Skeletal muscle tissue (tissue), 4 donors: ENCODE data around the gene GATA5. TPM values are rescaled to one million over a fixed set of nuclear protein-coding genes. Genes with fewer than 3 reads are reported as not detected.
"Not testable (repeated sequence)": the region's sequence is repeated elsewhere in the genome, so short reads cannot be mapped to it uniquely, and the experiment has no call there.

Source experiments
- H3K27ac ChIP-seq: one replicate; pipeline ENCODE4 v1.7.0; 2013; ENCODE audit warnings: mild to moderate bottlenecking, low read depth, low read length, inconsistent platforms
- H3K27me3 ChIP-seq, 3 donors: one replicate each; pipeline ENCODE4 v1.7.0; 2013; ENCODE audit warnings: low read length in 3 of 3; ENCODE audit not compliant: control insufficient read depth in 3 of 3, insufficient read depth in 3 of 3
- H3K36me3 ChIP-seq, 3 donors: one replicate each; pipeline ENCODE4 v1.7.0; 2013; ENCODE audit warnings: low read length in 3 of 3; ENCODE audit not compliant: control insufficient read depth in 3 of 3, insufficient read depth in 3 of 3
- H3K4me1 ChIP-seq, 3 donors: one replicate each; pipeline ENCODE4 v1.7.0; 2013; ENCODE audit warnings: low read length in 3 of 3, mild to moderate bottlenecking in 3 of 3; ENCODE audit not compliant: control insufficient read depth in 3 of 3, insufficient read depth in 3 of 3
- H3K4me3 ChIP-seq, 3 donors: one replicate each; pipeline ENCODE4 v1.7.0; 2013; ENCODE audit warnings: low read length in 3 of 3
- H3K9ac ChIP-seq, 3 donors: one replicate each; pipeline ENCODE4 v1.7.0; 2013; ENCODE audit warnings: low read length in 3 of 3, mild to moderate bottlenecking in 3 of 3, moderate library complexity in 2 of 3, low read depth in 1 of 3
- H3K9me3 ChIP-seq, 3 donors: one replicate each; pipeline ENCODE4 v1.7.0; 2013; ENCODE audit warnings: low read length in 3 of 3; ENCODE audit not compliant: control insufficient read depth in 3 of 3
- total RNA-seq: library from RNA; depleted of rRNA; stranded (reverse); fragments of >200 nt; gene quantifications from one replicate; pipeline ENCODE4 v1.2.3, GENCODE V29; 2014
- donor health status: Osteomylitis.

GATA5 gene
- total RNA-seq, 1 donor from 2014 or later: 0.52 TPM

GRCh38 chr20:62427172-62428001 lies 48.4 kb downstream of the GATA5 start, which contains the start of gene RBBP8NL:
Gene RBBP8NL, minus strand, starts transcription at chr20:62427539. Its CDS starts 7,892 bp downstream, at chr20:62419647.
- H3K4me1 ChIP-seq: no peaks in the 10 kb centered on the region
- H3K9me3 ChIP-seq: no peaks in the 10 kb centered on the region
- no peak within 1 kb of the TSS for H3K4me3 ChIP-seq
- H3K27ac ChIP-seq: no peak within 1 kb of the TSS
- no peaks in the 10 kb centered on the region for H3K36me3 ChIP-seq
- no peak within 1 kb of the TSS for H3K9ac ChIP-seq
- H3K27me3 ChIP-seq: peaks cover 22 to 61% (median 56%) of the 10 kb centered on the region in 3 donors

- Histone ChIP-seq H3K4me3 (no peak overlapping the region), H3K36me3 (no peaks in the 10 kb centered on the region), H3K9ac (no peak overlapping the region), H3K27me3 (peaks cover 22 to 62% (median 52%) of the 10 kb centered on the region in 3 donors), H3K4me1 (no peaks in the 10 kb centered on the region), H3K27ac (no peak overlapping the region), H3K9me3 (no peaks in the 10 kb centered on the region)
Observed at GRCh38 chr20:62426699-62427131, 49.1 kb downstream of the GATA5 start.

GRCh38 chr20:62426059-62426348 lies 49.8 kb downstream of the GATA5 start:
- not testable (repeated sequence) for H3K27ac ChIP-seq, H3K36me3 ChIP-seq, H3K9ac ChIP-seq, H3K4me3 ChIP-seq, H3K9me3 ChIP-seq, H3K4me1 ChIP-seq
- H3K27me3 ChIP-seq: peaks cover 22 to 65% (median 52%) of the 10 kb centered on the region in 3 donors

GRCh38 chr20:62425281-62426058 lies 50.3 kb downstream of the GATA5 start:
- no peaks in the 10 kb centered on the region for H3K36me3 ChIP-seq
- H3K4me1 ChIP-seq: no peaks in the 10 kb centered on the region
- no peak overlapping the region for H3K4me3 ChIP-seq
- peaks cover 0 to 3% (median 0%) of the 10 kb centered on the region in 3 donors for H3K9me3 ChIP-seq
- peaks cover 22 to 64% (median 52%) of the 10 kb centered on the region in 3 donors for H3K27me3 ChIP-seq
- H3K9ac ChIP-seq: no peak overlapping the region
- H3K27ac ChIP-seq: no peak overlapping the region

GRCh38 chr20:62424249-62425107 lies 51.3 kb downstream of the GATA5 start:
- no peak overlapping the region for H3K9ac ChIP-seq
- peaks cover 0 to 3% (median 0%) of the 10 kb centered on the region in 3 donors for H3K9me3 ChIP-seq
- no peaks in the 10 kb centered on the region for H3K4me1 ChIP-seq
- H3K27me3 ChIP-seq: peaks cover 22 to 58% (median 43%) of the 10 kb centered on the region in 3 donors
- H3K27ac ChIP-seq: no peak overlapping the region
- H3K36me3 ChIP-seq: no peaks in the 10 kb centered on the region
- H3K4me3 ChIP-seq: no peak overlapping the region

- H3K27me3 ChIP-seq: peaks cover 16 to 53% (median 39%) of the 10 kb centered on the region in 3 donors
- H3K4me1 ChIP-seq: no peaks in the 10 kb centered on the region
- H3K9ac ChIP-seq: no peak overlapping the region
- H3K36me3 ChIP-seq: no peaks in the 10 kb centered on the region
- peaks cover 0 to 3% (median 0%) of the 10 kb centered on the region in 3 donors for H3K9me3 ChIP-seq
- no peak overlapping the region for H3K27ac ChIP-seq
- no peak overlapping the region for H3K4me3 ChIP-seq
Observed at GRCh38 chr20:62423326-62423706, 52.5 kb downstream of the GATA5 start.

- Histone ChIP-seq H3K4me1 (no peaks in the 10 kb centered on the region), H3K36me3 (no peaks in the 10 kb centered on the region), H3K27me3 (peaks cover 17 to 55% (median 44%) of the 10 kb centered on the region in 3 donors), H3K9me3 (peaks cover 0 to 3% (median 0%) of the 10 kb centered on the region in 3 donors), H3K9ac (no peak overlapping the region), H3K27ac (no peak overlapping the region), H3K4me3 (no peak overlapping the region)
Observed at GRCh38 chr20:62422636-62423325, 53.0 kb downstream of the GATA5 start.

- Histone ChIP-seq H3K4me3 (no peak overlapping the region), H3K4me1 (no peaks in the 10 kb centered on the region), H3K27me3 (peaks cover 18 to 59% (median 46%) of the 10 kb centered on the region in 3 donors), H3K36me3 (no peaks in the 10 kb centered on the region), H3K9me3 (peaks cover 0 to 3% (median 0%) of the 10 kb centered on the region in 3 donors), H3K27ac (no peak overlapping the region), H3K9ac (no peak overlapping the region)
Observed at GRCh38 chr20:62421716-62421990, 54.1 kb downstream of the GATA5 start.
